Hepatocyte (in vitro differentiated cells): ENCODE results near the gene TBC1D24.

Experiments
- CTCF ChIP-seq: fragments of 200-600 bp; sonication (generic); IDR thresholded peaks from 2 replicates; pipeline ENCODE4 v1.5.1; 2016; ENCODE audit warnings: antibody characterized with exemption, mild to moderate bottlenecking; ENCODE audit not compliant: poor library complexity
- EZH2phosphoT487 ChIP-seq: fragments of 200-600 bp; sonication (generic); IDR thresholded peaks from one replicate; pipeline ENCODE4 v1.6.1; 2018; ENCODE audit warnings: antibody characterized with exemption, mild to moderate bottlenecking, low read depth, moderate library complexity; ENCODE audit not compliant: unreplicated experiment, severe bottlenecking

DNA sequence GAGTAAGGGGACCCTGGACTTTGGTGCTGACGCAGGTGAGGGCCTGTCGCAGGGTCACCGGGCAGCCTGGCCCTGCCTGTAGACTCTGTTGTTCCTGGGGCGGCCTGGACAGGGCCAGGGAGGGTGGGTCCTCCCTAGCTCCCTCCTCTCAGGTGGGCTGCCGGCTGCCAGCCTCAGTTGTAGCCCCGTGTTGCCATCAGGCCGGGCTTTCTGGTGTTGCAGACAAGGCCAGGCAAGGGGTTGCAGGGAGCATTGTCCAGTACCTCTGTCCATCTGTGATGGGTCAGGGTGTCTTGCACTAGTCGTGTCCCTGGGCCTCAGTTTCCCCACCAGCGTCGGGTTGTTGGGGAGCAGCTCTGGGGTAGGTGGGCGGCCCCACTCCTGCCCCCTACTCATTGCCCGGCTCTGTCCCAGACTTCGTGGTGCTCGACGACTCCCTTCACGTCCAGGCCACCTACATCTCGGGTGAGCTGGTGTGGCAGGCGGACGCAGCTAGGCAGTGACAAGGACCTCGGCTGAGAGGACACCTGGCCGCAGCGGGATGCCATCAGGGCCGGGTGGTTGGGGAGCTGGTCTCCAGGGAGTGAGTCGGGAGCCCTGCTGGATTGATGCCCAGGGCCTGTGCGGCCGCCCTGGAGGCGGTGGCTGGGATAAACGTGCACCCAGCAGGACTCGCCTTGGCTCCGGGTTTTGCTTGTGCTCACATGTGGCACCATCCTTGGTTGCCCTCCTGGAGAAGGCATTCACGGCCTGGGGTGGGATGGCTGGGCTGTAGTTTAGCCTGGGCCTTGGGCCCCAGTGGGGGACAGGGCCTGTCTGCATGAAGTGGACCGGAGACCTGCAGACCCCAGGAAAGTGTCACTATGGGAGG, 54.4 kb downstream of the TBC1D24 start:
- TF ChIP-seq CTCF (no peak), EZH2phosphoT487 (no peak)
